H9 (cell line): ENCODE measurements around the gene INMT. TPM values are rescaled to one million over a fixed set of nuclear protein-coding genes. Genes with fewer than 3 reads are reported as not detected.

Source experiments
- DNase-seq: peaks from one replicate; pipeline ENCODE4 v3.0.0-alpha.2; 2017
- H2AFZ ChIP-seq: one replicate; pipeline ENCODE4 v1.6.1; 2013; ENCODE audit warnings: mild to moderate bottlenecking, low read length, control low read depth, moderate library complexity
- H2AK5ac ChIP-seq: 2 replicates; pipeline ENCODE4 v1.6.1; 2013; ENCODE audit warnings: low read length, control low read depth, mixed read lengths; ENCODE audit not compliant: insufficient read length
- H2BK120ac ChIP-seq: one replicate; pipeline ENCODE4 v1.6.1; 2013; ENCODE audit warnings: low read depth, mild to moderate bottlenecking, low read length, control low read depth, inconsistent platforms; ENCODE audit not compliant: poor library complexity, severe bottlenecking
- H2BK12ac ChIP-seq: 2 replicates; pipeline ENCODE4 v1.6.1; 2013; ENCODE audit warnings: low read length, control low read depth, mixed read lengths, low read depth; ENCODE audit not compliant: insufficient read length
- H2BK15ac ChIP-seq: 2 replicates; pipeline ENCODE4 v1.6.1; 2013; ENCODE audit warnings: low read depth, low read length, control low read depth
- H2BK20ac ChIP-seq: one replicate; pipeline ENCODE4 v1.6.1; 2013; ENCODE audit warnings: low read depth, mild to moderate bottlenecking, low read length, control low read depth, inconsistent platforms; ENCODE audit not compliant: poor library complexity, severe bottlenecking
- H2BK5ac ChIP-seq: 2 replicates; pipeline ENCODE4 v1.6.1; 2013; ENCODE audit warnings: low read length, control low read depth, mixed read lengths; ENCODE audit not compliant: insufficient read length
- H3K14ac ChIP-seq: 2 replicates; pipeline ENCODE4 v1.6.1; 2013; ENCODE audit warnings: low read length, control low read depth; ENCODE audit not compliant: insufficient read depth
- H3K18ac ChIP-seq: 2 replicates; pipeline ENCODE4 v1.6.1; 2013; ENCODE audit warnings: low read depth, mild to moderate bottlenecking, mixed read lengths, low read length, control low read depth; ENCODE audit not compliant: insufficient read length
- H3K23ac ChIP-seq: 2 replicates; pipeline ENCODE4 v1.6.1; 2013; ENCODE audit warnings: low read length, control low read depth, mixed read lengths, low read depth; ENCODE audit not compliant: insufficient read length
- H3K23me2 ChIP-seq: 2 replicates; pipeline ENCODE4 v1.6.1; 2013; ENCODE audit warnings: low read depth, mild to moderate bottlenecking, mixed read lengths, low read length, control low read depth; ENCODE audit not compliant: insufficient read length, poor library complexity, severe bottlenecking
- H3K27ac ChIP-seq: 2 replicates; pipeline ENCODE4 v1.5.1; 2013; ENCODE audit warnings: low read length, control low read depth, mixed read lengths, low read depth; ENCODE audit not compliant: insufficient read length
- H3K27me3 ChIP-seq: 2 replicates; pipeline ENCODE4 v1.6.1; 2013; ENCODE audit warnings: low read length, control low read depth, inconsistent platforms; ENCODE audit not compliant: insufficient read depth
- H3K4ac ChIP-seq: 2 replicates; pipeline ENCODE4 v1.6.1; 2013; ENCODE audit warnings: low read depth, mild to moderate bottlenecking, control low read depth, inconsistent platforms, low read length, moderate library complexity
- H3K4me1 ChIP-seq: 2 replicates; pipeline ENCODE4 v1.6.1; 2013; ENCODE audit warnings: low read length, control low read depth, inconsistent platforms; ENCODE audit not compliant: insufficient read depth
- H3K4me2 ChIP-seq: 2 replicates; pipeline ENCODE4 v1.6.1; 2013; ENCODE audit warnings: low read length, control low read depth, mixed read lengths; ENCODE audit not compliant: insufficient read length, insufficient read depth
- H3K56ac ChIP-seq: 2 replicates; pipeline ENCODE4 v1.6.1; 2013; ENCODE audit warnings: low read depth, mild to moderate bottlenecking, mixed read lengths, low read length, control low read depth; ENCODE audit not compliant: insufficient read length
- H3K79me1 ChIP-seq: 2 replicates; pipeline ENCODE4 v1.6.1; 2013; ENCODE audit warnings: low read depth, mild to moderate bottlenecking, moderate library complexity, low read length, control low read depth, inconsistent platforms; ENCODE audit not compliant: insufficient read depth, poor library complexity, severe bottlenecking
- H3K79me2 ChIP-seq: 2 replicates; pipeline ENCODE4 v1.6.1; 2013; ENCODE audit warnings: low read length, control low read depth, inconsistent platforms; ENCODE audit not compliant: insufficient read depth
- H3K9ac ChIP-seq: 2 replicates; pipeline ENCODE4 v1.6.1; 2013; ENCODE audit warnings: low read length, control low read depth, mixed read lengths; ENCODE audit not compliant: insufficient read length; ENCODE audit errors: extremely low read depth
- H3K9me3 ChIP-seq: one replicate; pipeline ENCODE4 v1.6.1; 2013; ENCODE audit warnings: low read depth, low read length, inconsistent platforms; ENCODE audit not compliant: control insufficient read depth
- H3T11ph ChIP-seq: one replicate; pipeline ENCODE4 v1.6.1; 2013; ENCODE audit warnings: mild to moderate bottlenecking, low read length, control low read depth, inconsistent platforms
- H4K20me1 ChIP-seq: one replicate; pipeline ENCODE4 v1.6.1; 2013; ENCODE audit not compliant: control insufficient read depth, insufficient read length, insufficient read depth
- H4K5ac ChIP-seq: 2 replicates; pipeline ENCODE4 v1.6.1; 2013; ENCODE audit warnings: low read depth, mild to moderate bottlenecking, mixed read lengths, low read length, control low read depth; ENCODE audit not compliant: insufficient read length
- H4K8ac ChIP-seq: replicated peaks from 2 replicates; pipeline ENCODE4 v1.6.1; 2013; ENCODE audit warnings: low read length, control low read depth, mixed read lengths, low read depth; ENCODE audit not compliant: insufficient read length
- H4K91ac ChIP-seq: 2 replicates; pipeline ENCODE4 v1.6.1; 2013; ENCODE audit warnings: low read depth, mild to moderate bottlenecking, moderate library complexity, mixed read lengths, low read length, control low read depth; ENCODE audit not compliant: insufficient read length
- H3K27ac Mint-ChIP-seq, 3 experiments: 2 replicates in 2 of 3; 3 replicates in 1 of 3; pipeline ENCODE4 v1.8.0; 2020 to 2021; ENCODE audit warnings: mixed read lengths in 3 of 3, mild to moderate bottlenecking in 1 of 3, moderate library complexity in 1 of 3
- H3K27me3 Mint-ChIP-seq: 2 replicates; pipeline ENCODE4 v1.8.0; 2021; ENCODE audit warnings: low read depth, mild to moderate bottlenecking, moderate library complexity, mixed read lengths
- H3K36me3 Mint-ChIP-seq, 3 experiments: 2 replicates in 2 of 3; 3 replicates in 1 of 3; pipeline ENCODE4 v1.8.0; 2020 to 2021; ENCODE audit warnings: low read depth in 3 of 3, mixed read lengths in 3 of 3; ENCODE audit not compliant: insufficient read depth in 1 of 3
- H3K4me1 Mint-ChIP-seq, 2 experiments: 2 replicates each; pipeline ENCODE4 v1.8.0; 2020; ENCODE audit warnings: mixed read lengths in 2 of 2
- H3K4me3 Mint-ChIP-seq, 2 experiments: 2 replicates in 1 of 2; 3 replicates in 1 of 2; pipeline ENCODE4 v1.8.0; 2020 to 2021; ENCODE audit warnings: mild to moderate bottlenecking in 2 of 2, mixed read lengths in 2 of 2, moderate library complexity in 1 of 2
- H3K9me3 Mint-ChIP-seq, 2 experiments: 2 replicates in 1 of 2; 3 replicates in 1 of 2; pipeline ENCODE4 v1.8.0; 2020; ENCODE audit warnings: mild to moderate bottlenecking in 2 of 2, mixed read lengths in 2 of 2, moderate library complexity in 1 of 2
- WGBS: extraction: QIAGEN DNeasy Blood & Tissue Kit; methylation state at CpG from one replicate; pipeline ENCODE4 v1.1.7; 2013; ENCODE audit warnings: missing lambda C conversion rate, low lambda C conversion rate, mixed read lengths; ENCODE audit not compliant: insufficient read length; ENCODE audit errors: extremely low coverage; 5-methylcytosine and 5-hydroxymethylcytosine counted together
- total RNA-seq: library from RNA; stranded (reverse); gene quantifications from 2 replicates; pipeline ENCODE4 v1.2.1, GENCODE V29; 2021
- TF ChIP-seq, protein P1 (sequence below): fragments of 200-600 bp; sonication (generic); conservative IDR thresholded peaks from 3 replicates; pipeline ENCODE4 v1.8.0; 2021; ENCODE audit warnings: antibody characterized with exemption, mild to moderate bottlenecking

INMT gene
- total RNA-seq, 1 experiment from 2014 or later: 0.70 TPM

- Histone ChIP-seq H2BK5ac (no peak overlapping the region), H3K79me1 (no peaks in the 10 kb centered on the region)
Measured at GRCh38 chr7:30732606-30733005, 19.3 kb upstream of the INMT start.

More at GRCh38 chr7:30732606-30733005, 19.3 kb upstream of the INMT start:
- no peaks in the 10 kb centered on the region for H3K23me2 ChIP-seq
- no peak overlapping the region for H3T11ph ChIP-seq
- H2BK12ac ChIP-seq: no peak overlapping the region
- Mint-ChIP-seq H3K36me3 (peaks cover 2 to 8% (median 3%) of the 10 kb centered on the region in 3 experiments; a peak in 3 of 7 replicates), H3K27ac (peak overlapping the region in 1 of 3 experiments; percentile 23; a peak in 2 of 7 replicates), H3K27me3 (peaks cover 13% of the 10 kb centered on the region), H3K9me3 (peaks cover 3% of the 10 kb centered on the region in 2 experiments; a peak in 2 of 5 replicates), H3K4me3 (no peak overlapping the region), H3K4me1 (peaks cover 25 to 33% of the 10 kb centered on the region in 2 experiments)
- no peak overlapping the region for H3K9ac ChIP-seq
- H4K8ac ChIP-seq: no peak overlapping the region
- H2BK120ac ChIP-seq: no peak overlapping the region
- no peak for DNase-seq
- no peaks in the 10 kb centered on the region for H3K79me2 ChIP-seq
- no peak overlapping the region for H3K27ac ChIP-seq
- no peak overlapping the region for H2AFZ ChIP-seq
- no peak overlapping the region for H3K56ac ChIP-seq
- H4K20me1 ChIP-seq: no peaks in the 10 kb centered on the region
- H3K4me2 ChIP-seq: no peak overlapping the region
- H3K9me3 ChIP-seq: no peaks in the 10 kb centered on the region
- H3K14ac ChIP-seq: no peak overlapping the region; the same call in 1 of the 2 replicates
- no peak overlapping the region for H2AK5ac ChIP-seq
- H3K23ac ChIP-seq: no peak overlapping the region
- H2BK15ac ChIP-seq: no peak overlapping the region
- H2BK20ac ChIP-seq: no peak overlapping the region
- no peak overlapping the region for H4K91ac ChIP-seq
- TF ChIP-seq, protein P1, sequence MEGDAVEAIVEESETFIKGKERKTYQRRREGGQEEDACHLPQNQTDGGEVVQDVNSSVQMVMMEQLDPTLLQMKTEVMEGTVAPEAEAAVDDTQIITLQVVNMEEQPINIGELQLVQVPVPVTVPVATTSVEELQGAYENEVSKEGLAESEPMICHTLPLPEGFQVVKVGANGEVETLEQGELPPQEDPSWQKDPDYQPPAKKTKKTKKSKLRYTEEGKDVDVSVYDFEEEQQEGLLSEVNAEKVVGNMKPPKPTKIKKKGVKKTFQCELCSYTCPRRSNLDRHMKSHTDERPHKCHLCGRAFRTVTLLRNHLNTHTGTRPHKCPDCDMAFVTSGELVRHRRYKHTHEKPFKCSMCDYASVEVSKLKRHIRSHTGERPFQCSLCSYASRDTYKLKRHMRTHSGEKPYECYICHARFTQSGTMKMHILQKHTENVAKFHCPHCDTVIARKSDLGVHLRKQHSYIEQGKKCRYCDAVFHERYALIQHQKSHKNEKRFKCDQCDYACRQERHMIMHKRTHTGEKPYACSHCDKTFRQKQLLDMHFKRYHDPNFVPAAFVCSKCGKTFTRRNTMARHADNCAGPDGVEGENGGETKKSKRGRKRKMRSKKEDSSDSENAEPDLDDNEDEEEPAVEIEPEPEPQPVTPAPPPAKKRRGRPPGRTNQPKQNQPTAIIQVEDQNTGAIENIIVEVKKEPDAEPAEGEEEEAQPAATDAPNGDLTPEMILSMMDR: no peak
- no peak overlapping the region for H4K5ac ChIP-seq
- no peak overlapping the region for H3K18ac ChIP-seq
- H3K27me3 ChIP-seq: no peaks in the 10 kb centered on the region
- H3K4me1 ChIP-seq: peaks cover 3% of the 10 kb centered on the region; the same call in 1 of the 2 replicates
- H3K4ac ChIP-seq: no peak overlapping the region
- no CpG with 5 or more reads among the region's 12 CpGs for WGBS
